WTC11 (cell line): Measurements from ENCODE around the gene AP4S1. TPM values are rescaled to one million over a fixed set of nuclear protein-coding genes. Genes with fewer than 3 reads are reported as not detected.
A peak's percentile ranks its signal among the peaks of the same experiment; 100 is the strongest.

Experiments used
- ATAC-seq: fragments of 200-7000 bp; cut with Tn5 transposase; 2 replicates; pipeline ENCODE4 v1.10.0; 2021; ENCODE audit warnings: mild to moderate bottlenecking, moderate library complexity
- CTCF ChIA-PET: fragments of 300-600 bp; sonication (Branson Sonifier 250); formaldehyde crosslinking; loops from one replicate; lab custom pipeline; 2021; ENCODE audit warnings: antibody characterized with exemption; lab: Charles Lee
- POLR2A ChIA-PET: fragments of 350-600 bp; sonication (Branson Sonifier 250); formaldehyde crosslinking; loops from one replicate; lab custom pipeline; 2021; ENCODE audit warnings: antibody characterized with exemption; lab: Charles Lee
- DNase-seq: peaks from one replicate; pipeline ENCODE4 v3.0.0; 2021; ENCODE audit warnings: low spot score
- H3K27ac Mint-ChIP-seq: 2 replicates; pipeline ENCODE4 v1.8.0; 2021; ENCODE audit warnings: mixed read lengths
- H3K27me3 Mint-ChIP-seq: 2 replicates; pipeline ENCODE4 v1.8.0; 2021; ENCODE audit warnings: low read depth, mild to moderate bottlenecking, moderate library complexity, mixed read lengths
- H3K36me3 Mint-ChIP-seq: 2 replicates; pipeline ENCODE4 v1.8.0; 2021; ENCODE audit warnings: mixed read lengths
- H3K4me1 Mint-ChIP-seq: 2 replicates; pipeline ENCODE4 v1.8.0; 2022; ENCODE audit warnings: mixed read lengths
- H3K4me3 Mint-ChIP-seq: 2 replicates; pipeline ENCODE4 v1.8.0; 2021; ENCODE audit warnings: mild to moderate bottlenecking, moderate library complexity, mixed read lengths
- H3K9me3 Mint-ChIP-seq: 2 replicates; pipeline ENCODE4 v1.8.0; 2021; ENCODE audit warnings: mixed read lengths
- CBFB ChIP-seq: sonication (generic); formaldehyde crosslinking; IDR thresholded peaks from 2 replicates; pipeline ENCODE4 v1.8.1; 2022; ENCODE audit warnings: mild to moderate bottlenecking, low read depth, missing genetic modification reagents
- E2F5 ChIP-seq: sonication (generic); formaldehyde crosslinking; IDR thresholded peaks from 2 replicates; pipeline ENCODE4 v1.8.1; 2022; ENCODE audit warnings: mild to moderate bottlenecking, moderate library complexity, missing genetic modification reagents
- NFATC4 ChIP-seq: fragments of 250-450 bp; sonication (Bioruptor Pico); IDR thresholded peaks from 2 replicates; pipeline ENCODE4 v1.9.0; 2021; ENCODE audit warnings: mild to moderate bottlenecking
- NFE2L1 ChIP-seq: sonication (generic); formaldehyde crosslinking; IDR thresholded peaks from 2 replicates; pipeline ENCODE4 v1.8.1; 2023; ENCODE audit warnings: missing genetic modification reagents
- NR2C2 ChIP-seq: sonication (generic); formaldehyde crosslinking; IDR thresholded peaks from 2 replicates; pipeline ENCODE4 v1.8.0; 2022; ENCODE audit warnings: mild to moderate bottlenecking, missing genetic modification reagents
- RELA ChIP-seq: sonication (generic); formaldehyde crosslinking; IDR thresholded peaks from 2 replicates; pipeline ENCODE4 v1.8.1; 2022; ENCODE audit warnings: missing genetic modification reagents, mild to moderate bottlenecking, borderline replicate concordance
- ZBTB43 ChIP-seq: sonication (generic); formaldehyde crosslinking; IDR thresholded peaks from 2 replicates; pipeline ENCODE4 v1.8.1; 2023; ENCODE audit warnings: mild to moderate bottlenecking, missing genetic modification reagents
- ZNF317 ChIP-seq: sonication (generic); formaldehyde crosslinking; IDR thresholded peaks from 2 replicates; pipeline ENCODE4 v1.8.1; 2023; ENCODE audit warnings: low read depth, mild to moderate bottlenecking, moderate library complexity, missing genetic modification reagents, borderline replicate concordance
- ZNF396 ChIP-seq: fragments of 250-450 bp; sonication (Bioruptor Pico); IDR thresholded peaks from 2 replicates; pipeline ENCODE4 v1.8.0; 2021; ENCODE audit warnings: mild to moderate bottlenecking, moderate library complexity, borderline replicate concordance
- total RNA-seq: library from RNA; stranded (reverse); gene quantifications from 3 replicates; pipeline ENCODE4 v1.2.3, GENCODE V29; 2021
- TF ChIP-seq, protein P1 (sequence below): fragments of 250-450 bp; sonication (Bioruptor Pico); IDR thresholded peaks from 2 replicates; pipeline ENCODE4 v1.9.0; 2021; ENCODE audit warnings: mild to moderate bottlenecking
- TF ChIP-seq, protein P2 (sequence below): sonication (generic); formaldehyde crosslinking; IDR thresholded peaks from 2 replicates; pipeline ENCODE4 v1.8.1; 2022; ENCODE audit warnings: mild to moderate bottlenecking, missing genetic modification reagents, moderate library complexity, borderline replicate concordance

Gene AP4S1
- total RNA-seq, 1 experiment from 2014 or later, result 7.0 TPM

DNA sequence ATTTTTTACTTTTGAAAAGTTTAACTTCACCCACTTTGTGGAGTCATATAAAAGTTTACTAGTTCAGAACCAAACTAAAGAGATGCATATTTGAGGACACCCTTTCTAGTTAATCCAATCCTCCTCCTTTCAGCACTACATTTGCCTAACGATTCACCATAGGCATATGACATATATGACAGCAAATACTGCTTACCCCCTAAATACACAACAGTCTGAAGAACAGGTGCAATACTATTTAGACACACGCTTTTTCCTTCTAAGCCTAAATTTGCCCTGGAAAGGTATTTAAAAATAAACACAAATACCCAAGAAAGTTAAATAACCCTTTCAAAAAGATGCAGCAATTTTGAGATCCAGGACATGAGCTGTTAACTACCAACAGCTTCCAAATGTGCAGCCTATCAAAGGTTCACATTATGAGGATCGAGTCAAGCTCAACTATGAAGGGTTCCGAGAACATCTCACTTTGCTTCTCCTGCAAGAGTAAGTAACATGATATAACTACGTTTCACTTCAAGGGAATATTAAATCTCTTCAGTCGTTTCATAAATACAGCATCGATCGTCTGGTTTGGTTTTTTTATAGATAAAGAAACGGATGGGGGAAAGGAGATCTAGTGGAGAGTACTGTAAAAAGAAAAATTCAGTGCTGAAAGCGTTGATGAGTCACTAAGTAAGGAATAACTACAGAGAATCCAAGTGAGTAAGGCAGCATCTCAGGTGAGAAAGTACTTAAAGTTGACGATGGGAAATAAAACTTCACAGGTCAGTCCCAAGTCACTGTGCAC lies 677 bp upstream of the AP4S1 start:
- TF ChIP-seq NR2C2 (CRISPR knock-in tag), result no peak
- TF ChIP-seq NFATC4 (CRISPR knock-in tag), result no peak
- no peak for TF ChIP-seq ZNF396 (CRISPR knock-in tag)
- TF ChIP-seq, protein P1, sequence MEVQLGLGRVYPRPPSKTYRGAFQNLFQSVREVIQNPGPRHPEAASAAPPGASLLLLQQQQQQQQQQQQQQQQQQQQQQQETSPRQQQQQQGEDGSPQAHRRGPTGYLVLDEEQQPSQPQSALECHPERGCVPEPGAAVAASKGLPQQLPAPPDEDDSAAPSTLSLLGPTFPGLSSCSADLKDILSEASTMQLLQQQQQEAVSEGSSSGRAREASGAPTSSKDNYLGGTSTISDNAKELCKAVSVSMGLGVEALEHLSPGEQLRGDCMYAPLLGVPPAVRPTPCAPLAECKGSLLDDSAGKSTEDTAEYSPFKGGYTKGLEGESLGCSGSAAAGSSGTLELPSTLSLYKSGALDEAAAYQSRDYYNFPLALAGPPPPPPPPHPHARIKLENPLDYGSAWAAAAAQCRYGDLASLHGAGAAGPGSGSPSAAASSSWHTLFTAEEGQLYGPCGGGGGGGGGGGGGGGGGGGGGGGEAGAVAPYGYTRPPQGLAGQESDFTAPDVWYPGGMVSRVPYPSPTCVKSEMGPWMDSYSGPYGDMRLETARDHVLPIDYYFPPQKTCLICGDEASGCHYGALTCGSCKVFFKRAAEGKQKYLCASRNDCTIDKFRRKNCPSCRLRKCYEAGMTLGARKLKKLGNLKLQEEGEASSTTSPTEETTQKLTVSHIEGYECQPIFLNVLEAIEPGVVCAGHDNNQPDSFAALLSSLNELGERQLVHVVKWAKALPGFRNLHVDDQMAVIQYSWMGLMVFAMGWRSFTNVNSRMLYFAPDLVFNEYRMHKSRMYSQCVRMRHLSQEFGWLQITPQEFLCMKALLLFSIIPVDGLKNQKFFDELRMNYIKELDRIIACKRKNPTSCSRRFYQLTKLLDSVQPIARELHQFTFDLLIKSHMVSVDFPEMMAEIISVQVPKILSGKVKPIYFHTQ (CRISPR knock-in tag), result no peak
- no peak for TF ChIP-seq RELA (CRISPR knock-in tag)
- TF ChIP-seq, all 79 proteins: peak for 0
- Mint-ChIP-seq H3K4me3 (peak overlapping the region; percentile 89), H3K4me1 (peaks cover 40% of the 10 kb centered on the region), H3K36me3 (peaks cover 5% of the 10 kb centered on the region), H3K9me3 (no peaks in the 10 kb centered on the region), H3K27me3 (no peaks in the 10 kb centered on the region), H3K27ac (peak overlapping the region; percentile 92)
- ChIA-PET POLR2A (no interaction called here), CTCF (no interaction called here)
- DNase-seq (no peak), ATAC-seq (no peak)

DNA sequence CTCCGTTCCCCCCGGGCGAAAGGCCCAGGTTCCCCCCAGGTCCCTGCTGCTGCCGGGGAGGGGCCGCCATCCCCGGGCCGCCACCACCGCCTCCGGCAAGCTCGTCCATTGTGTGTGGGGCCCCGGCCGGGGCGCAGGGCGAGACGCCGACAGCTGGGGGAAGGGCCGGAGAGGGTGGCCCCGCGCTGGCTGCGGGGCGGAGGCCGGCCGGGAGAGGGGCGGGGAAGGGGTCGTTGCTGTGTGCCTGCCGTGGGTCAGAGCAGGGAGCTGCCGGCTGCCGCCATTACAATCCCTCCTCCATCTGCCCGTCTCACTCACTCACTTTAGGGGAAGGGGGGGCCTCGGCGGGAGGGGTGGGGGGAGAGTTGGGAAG lies 614 bp downstream of the AP4S1 start, which contains the start of gene STRN3:
STRN3 (minus strand) TSS at position 303 of the 373 bp plus-strand sequence; CDS start at position 109, 194 bp downstream.
- peak within 1 kb of the TSS; percentile 99 for H3K27ac Mint-ChIP-seq
- CTCF ChIA-PET, result interaction anchor here (0.7 to 1.1 kb wide), 5 partner anchors 28 to 182 kb away, joined by 3 to 7 read pairs (median 4); partner anchors contain the start of gene HECTD1
- no peak for ATAC-seq

More for the DNA sequence above, 614 bp downstream of the AP4S1 start, which contains the start of gene STRN3:
- TF ChIP-seq ZNF317 (CRISPR knock-in tag) (peak; percentile 31; the same call in 1 of the 2 replicates), NFE2L1 (0 out of 2 replicates have a peak, but pooled peaks have one; percentile 45), CBFB (CRISPR knock-in tag) (0 out of 2 replicates have a peak, but pooled peaks have one; percentile 15), ZBTB43 (peak; percentile 53; the same call in 1 of the 2 replicates), E2F5 (peak; percentile 36; the same call in 1 of the 2 replicates), ZNF396 (CRISPR knock-in tag) (no peak)
- TF ChIP-seq, protein P2, sequence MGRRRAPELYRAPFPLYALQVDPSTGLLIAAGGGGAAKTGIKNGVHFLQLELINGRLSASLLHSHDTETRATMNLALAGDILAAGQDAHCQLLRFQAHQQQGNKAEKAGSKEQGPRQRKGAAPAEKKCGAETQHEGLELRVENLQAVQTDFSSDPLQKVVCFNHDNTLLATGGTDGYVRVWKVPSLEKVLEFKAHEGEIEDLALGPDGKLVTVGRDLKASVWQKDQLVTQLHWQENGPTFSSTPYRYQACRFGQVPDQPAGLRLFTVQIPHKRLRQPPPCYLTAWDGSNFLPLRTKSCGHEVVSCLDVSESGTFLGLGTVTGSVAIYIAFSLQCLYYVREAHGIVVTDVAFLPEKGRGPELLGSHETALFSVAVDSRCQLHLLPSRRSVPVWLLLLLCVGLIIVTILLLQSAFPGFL (CRISPR knock-in tag), result no peak
- TF ChIP-seq, protein P1 (CRISPR knock-in tag), result no peak
- peaks cover 5% of the 10 kb centered on the region for H3K36me3 Mint-ChIP-seq
- H3K4me3 Mint-ChIP-seq, result peak within 1 kb of the TSS; percentile 89
- POLR2A ChIA-PET, result interaction anchor here (0.5 to 1.7 kb wide), 14 partner anchors 8 to 1912 kb away, joined by 3 to 12 read pairs (median 5); no protein-coding TSS in a partner anchor
- no peaks in the 10 kb centered on the region for H3K9me3 Mint-ChIP-seq
- H3K4me1 Mint-ChIP-seq, result peaks cover 40% of the 10 kb centered on the region
- DNase-seq, result no peak
- no peaks in the 10 kb centered on the region for H3K27me3 Mint-ChIP-seq
